Measurements from ENCODE around the gene ABCC11.
"Not testable (repeated sequence)": the region's sequence is repeated elsewhere in the genome, so short reads cannot be mapped to it uniquely, and the experiment has no call there.

The ABCC11 gene

DNA sequence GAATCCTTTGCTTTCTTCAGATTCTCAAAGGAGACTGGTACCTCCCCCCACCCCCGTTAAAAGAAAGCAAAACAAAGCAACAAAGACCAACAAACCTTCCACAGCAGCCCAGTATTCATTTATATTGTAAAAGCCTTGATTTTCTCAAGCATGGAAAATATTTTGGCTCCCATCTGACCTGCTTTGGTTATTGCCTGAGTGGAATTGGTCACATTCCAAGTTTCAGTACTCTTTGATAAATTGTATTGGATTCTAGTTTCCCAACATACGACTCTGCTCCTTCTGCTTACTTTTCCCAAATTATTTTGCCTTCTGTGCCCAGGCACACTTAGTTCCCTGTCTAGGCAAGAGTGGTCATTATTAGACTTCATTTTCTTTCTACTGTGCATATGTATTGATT is 1.3 kb downstream of the ABCC11 start:
- DNase-seq (ENCODE audit: low read depth in 2 of 2), result no peak

DNA sequence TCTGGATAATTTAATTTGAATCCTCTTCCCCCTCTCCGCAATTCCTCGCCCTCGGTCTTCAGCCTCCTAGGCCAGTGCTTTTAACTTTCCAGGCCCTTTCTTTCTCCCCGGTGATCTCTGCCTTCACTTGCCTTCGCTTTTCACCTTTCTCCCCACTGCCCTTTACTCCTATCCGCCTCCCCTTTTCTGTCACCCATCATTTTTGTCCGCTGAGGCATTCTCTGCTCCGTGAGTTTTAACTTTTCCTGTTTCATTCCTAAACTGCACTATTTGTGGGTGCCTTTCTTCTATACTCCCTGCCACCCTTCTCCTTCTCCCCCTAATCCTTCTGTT is 2.5 kb downstream of the ABCC11 start:
- no peak for DNase-seq (ENCODE audit: low read depth in 2 of 2)

DNA sequence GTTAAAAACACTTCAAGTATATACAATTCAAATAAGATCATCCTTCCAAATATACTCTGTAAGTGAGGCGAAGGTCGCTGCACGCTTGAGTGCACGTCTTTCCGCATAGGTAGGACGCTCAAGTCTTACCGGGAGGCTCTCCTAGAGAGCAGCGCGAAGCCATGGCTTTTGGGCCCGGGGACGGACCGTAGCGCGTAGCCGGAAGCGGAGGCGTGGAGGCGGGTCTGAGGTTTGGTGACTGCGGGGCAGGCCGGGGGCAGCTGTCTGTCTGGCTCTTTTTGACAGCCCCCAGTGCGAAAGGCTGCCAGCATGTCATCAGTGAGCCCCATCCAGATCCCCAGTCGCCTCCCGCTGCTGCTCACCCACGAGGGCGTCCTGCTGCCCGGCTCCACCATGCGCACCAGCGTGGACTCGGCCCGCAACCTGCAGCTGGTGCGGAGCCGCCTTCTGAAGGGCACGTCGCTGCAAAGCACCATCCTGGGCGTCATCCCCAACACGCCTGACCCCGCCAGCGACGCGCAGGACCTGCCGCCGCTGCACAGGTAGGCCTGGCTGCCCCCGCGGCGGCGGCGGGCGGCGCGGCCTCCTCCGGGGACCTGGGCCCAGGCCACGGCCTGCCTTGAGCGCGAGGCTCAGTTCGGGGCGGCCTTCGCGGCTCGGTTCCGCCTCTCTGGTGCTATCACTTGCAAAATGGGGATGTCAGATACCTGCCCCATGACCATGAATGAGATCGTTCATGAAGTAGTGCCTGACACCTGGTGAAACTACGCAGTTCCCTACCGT is 3.1 kb downstream of the ABCC11 start, which contains the start of gene LONP2:
TSS of gene LONP2 (plus strand) at position 221 of the 783 bp plus-strand sequence. CDS start at position 310, 89 bp downstream.
- DNase-seq (ENCODE audit: low read depth in 2 of 2), result peak; percentile 83 to 88

DNA sequence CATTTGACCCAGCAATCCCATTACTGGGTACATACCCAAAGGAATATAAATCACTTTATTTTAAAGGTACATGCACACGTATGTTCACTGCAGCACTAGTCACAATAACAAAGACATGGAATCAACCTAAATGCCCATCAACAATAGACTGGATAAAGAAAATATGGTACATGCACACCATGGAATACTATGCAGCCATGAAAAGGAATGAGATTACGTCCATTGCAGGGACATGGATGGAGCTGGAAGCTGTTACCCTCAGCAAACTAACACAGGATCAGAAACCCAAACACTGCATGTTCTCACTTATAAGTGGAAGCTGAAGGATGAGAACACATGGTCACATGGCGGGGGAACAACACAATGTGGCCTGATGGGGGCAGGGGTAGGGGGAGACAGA is 7.2 kb downstream of the ABCC11 start:
- not testable (repeated sequence) for DNase-seq (ENCODE audit: low read depth in 2 of 2)

DNA sequence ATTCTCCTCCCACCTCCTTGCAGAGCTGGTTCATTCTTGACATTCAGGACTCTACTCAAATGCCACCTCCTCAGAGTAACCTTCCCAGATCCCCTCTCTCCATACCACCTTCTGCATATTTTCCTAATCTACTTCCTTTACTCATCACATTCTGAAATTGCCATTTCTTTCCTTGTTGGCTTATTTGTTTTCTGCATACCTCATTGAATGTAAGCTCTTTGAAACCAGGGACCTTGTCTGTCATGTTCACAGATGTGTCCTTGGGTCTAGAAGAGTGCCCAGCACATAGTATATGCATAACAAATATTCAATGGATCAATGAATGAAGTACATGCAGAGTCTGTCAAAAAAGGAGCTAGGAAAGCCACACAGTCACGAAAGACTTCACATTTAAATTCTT is 11.1 kb downstream of the ABCC11 start:
- DNase-seq (ENCODE audit: low read depth in 2 of 2), result no peak

DNA sequence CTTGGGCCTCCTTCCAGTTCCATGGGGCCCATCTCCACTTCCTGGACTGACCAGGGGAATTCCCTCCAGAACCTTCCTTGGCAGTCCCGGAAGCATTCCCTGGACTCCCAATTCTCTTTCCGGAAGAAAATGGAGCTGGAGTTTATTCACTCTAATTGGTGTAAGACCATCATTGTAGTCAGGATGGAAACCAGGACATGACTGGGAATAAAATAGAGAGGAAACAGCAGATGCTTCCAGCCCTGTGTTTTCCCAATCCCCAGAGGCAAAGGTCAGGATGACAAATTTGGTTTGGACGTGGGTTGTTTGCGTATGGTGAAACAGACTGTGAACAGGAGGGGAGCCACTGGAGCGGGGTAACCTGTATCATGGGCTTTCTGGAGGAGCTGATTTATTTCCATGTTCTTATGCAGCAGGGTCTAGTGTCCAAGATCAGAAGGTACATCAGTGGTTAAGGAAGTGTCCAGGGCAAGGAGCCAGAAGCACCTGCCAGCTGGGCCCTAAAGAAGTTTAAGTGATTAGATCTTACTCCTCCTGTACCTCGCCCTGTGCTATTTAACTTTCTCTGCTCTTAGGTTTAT is 11.7 kb downstream of the ABCC11 start:
- no peak for DNase-seq (ENCODE audit: low read depth in 2 of 2)

DNA sequence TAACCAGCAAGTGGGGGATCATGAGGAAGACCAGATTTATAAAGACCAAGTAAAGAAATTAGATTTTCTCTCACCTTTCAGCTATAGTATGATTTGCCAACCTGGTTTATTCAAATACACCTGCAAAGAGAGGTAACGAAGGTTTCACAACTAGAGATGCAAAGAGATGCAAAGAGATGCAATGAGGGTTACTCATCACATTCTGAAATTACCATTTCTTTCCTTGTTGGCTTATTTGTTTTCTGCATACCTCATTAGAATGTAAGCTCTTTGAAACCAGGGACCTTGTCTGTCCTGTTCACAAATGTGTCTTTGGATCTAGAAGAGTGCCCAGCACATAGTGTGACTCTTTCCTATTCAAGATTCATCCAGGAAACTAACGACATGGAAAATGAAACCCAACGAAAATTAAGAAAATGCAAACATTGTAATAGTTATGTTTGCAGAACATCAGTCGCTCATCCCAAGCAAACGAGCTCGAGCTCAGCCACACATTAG is 12.2 kb downstream of the ABCC11 start:
- no peak for DNase-seq (ENCODE audit: low read depth in 2 of 2)

DNA sequence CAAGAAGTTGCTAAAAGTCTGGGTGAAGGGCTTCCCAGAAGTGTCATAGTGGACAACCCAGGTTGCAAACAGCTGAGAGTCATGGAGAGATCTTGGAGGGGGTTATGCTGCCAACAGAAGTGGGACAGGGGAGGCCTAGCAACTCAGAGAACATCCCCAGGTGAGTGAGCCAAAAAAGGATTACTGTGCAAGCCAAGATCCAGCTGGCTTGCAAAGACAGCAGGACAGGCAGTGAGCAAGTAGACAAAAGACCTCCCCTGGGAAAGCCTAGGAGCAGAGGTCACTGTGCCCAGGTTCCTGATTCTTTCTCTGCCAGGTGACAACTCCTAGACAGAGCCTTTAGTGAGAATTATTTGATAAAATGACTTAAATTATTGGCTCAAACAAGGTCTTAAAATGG is 12.7 kb downstream of the ABCC11 start:
- no peak for DNase-seq (ENCODE audit: low read depth in 2 of 2)

DNA sequence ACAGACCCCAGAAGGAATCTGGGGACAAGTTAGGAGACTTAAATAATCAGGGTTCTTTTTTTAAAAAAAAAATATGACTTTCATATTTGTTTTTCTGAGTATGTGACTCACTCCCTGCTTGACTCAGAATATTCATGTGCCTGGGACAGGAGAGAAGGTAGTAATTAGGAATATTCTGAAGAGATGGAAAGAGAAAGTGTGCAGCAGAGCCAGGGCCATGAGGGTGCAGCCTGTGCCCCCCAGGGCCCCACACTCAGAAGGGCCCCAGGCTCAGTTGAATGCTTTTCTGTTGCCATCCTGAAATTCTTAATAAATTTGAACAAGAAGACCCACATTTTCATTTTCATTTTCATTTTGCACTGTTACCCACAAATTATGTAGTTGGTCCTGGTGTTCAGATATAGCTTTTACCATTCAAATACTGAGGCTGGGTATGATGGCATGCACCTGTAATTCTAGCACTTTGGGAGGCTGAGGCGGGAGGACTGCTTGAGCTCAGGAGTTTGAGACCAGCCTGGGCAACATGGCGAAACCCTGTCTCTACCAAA is 14.8 kb downstream of the ABCC11 start:
- DNase-seq (ENCODE audit: low read depth in 2 of 2), result no peak

DNA sequence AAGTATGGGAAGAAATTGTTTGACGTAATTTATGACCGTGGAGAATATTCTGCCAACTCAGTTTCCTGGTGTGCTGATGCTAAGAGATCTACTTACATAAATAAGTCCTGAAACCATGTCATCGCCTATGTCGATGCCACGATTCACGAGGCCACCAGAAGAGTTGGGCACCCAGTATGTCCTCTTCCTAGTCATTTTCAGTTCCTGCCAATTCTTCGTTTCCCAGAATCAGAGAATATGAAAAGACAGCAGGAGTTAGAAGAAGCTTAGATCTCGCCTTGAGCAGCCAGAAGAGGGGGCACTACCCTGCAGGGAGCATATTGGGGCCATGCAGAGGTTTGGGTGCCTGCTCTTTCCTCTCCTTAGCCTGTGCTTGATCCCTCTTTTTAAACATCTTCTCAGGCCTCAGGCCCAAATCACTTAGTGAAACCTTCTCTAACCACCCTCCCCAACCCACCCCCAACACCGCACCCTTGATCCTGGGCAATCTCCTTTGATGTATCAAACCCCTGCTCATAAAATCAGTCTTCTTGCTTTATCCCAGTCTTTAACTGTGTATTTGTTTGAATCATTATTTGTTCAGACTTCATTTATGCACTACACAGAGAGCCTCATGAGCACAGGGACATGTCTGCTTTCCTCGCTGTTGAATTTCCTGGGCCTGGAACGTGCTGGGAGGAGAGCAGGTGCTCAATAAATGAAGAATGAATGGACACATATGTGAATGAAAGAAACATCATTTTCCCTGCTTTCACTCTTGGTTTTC is 15.4 kb downstream of the ABCC11 start:
- DNase-seq (ENCODE audit: low read depth in 2 of 2), result no peak

DNA sequence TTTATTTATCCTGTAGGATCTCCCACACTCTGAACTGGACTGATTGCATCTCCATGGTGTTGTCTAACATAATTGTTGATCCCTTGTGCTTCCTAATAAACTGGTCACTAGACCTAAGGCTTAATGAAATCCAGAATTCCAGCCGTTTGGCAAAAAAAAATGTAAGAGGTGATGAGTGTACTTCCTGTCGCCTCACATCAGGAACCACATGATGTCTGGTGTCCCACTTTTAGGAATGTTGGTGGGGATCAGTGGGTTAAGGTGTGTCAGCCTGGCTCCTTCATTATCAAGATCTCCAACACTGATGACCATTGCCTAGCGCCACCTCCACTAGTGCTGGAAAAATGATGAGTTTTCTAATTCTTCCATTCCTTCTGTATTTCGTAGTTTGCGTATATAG is 21.9 kb downstream of the ABCC11 start:
- no peak for DNase-seq (ENCODE audit: low read depth in 2 of 2)

DNA sequence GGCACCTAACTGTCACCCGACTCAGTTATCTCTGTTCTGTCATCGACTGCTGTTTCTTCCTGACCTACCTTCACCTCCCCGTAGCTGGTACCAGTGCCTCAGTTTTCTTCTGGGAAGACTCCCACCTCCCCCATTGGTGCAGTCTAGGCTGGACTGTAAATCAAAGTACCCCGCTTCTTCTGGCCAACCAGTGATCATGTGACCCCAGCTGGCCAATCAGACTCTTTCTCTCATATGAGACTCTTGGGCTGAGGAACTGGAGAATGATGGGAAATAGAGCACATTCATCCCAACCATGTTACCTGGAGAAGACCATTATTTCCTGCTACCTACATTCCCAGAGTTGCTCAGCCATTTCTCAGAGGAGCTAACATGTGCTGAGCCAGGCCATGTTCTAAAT is 23.8 kb downstream of the ABCC11 start:
- no peak for DNase-seq (ENCODE audit: low read depth in 2 of 2)

DNA sequence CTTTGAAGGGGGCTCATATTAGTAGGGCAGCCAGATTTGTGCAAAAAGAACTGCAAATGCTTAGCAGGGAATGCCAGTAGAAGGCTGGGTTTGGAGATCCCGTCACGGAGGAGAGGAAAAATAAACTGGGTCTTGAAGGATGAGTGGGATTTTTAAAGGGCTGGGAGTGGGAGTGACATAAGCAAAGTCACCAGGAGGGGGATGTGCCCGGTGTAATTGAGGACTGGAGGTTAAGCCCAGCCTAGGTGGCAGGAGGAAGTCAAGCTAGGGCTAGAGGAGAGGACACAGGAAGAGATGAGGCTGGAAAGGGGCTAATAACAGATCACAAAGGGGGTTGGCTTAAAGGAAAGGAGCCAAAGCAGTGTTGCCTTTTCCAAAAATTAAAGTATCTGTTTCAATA is 26.4 kb downstream of the ABCC11 start:
- DNase-seq (ENCODE audit: low read depth in 2 of 2), result no peak

DNA sequence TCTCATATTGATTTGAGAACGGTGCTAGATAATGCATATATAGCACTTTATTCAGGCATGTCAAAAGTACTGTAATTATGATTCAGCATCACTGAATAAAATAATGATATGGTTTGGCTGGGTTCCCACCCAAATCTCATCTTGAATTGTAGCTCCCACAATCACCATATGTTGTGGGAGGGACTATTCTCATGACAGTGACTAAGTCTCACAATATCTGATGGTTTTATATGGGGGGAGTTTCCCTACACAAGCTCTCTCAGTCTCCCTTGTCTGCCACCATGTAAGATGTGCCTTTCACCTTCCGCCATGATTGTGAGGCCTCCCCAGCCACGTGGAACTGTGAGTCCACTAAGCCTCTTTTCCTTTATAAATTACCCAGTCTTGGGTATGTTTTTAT is 28.9 kb downstream of the ABCC11 start:
- no peak for DNase-seq (ENCODE audit: low read depth in 2 of 2)

DNA sequence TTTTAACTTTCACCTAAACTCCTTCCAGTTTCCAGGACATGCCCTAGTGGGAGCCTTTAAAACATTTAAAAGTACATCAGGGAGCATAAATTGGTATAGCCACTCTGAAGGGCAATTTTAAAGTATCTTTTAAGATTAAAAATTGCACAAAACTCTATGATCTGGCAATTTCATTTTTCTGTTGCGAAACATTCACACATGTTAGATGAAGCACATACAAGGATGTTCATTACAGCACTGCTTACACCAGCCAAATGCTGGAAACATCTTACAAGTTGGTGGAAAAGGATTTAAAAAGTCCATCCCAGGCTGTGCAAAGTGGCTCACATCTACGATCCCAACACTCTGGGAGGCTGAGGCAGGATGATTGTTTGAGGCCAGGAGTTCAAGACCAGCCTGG is 29.6 kb downstream of the ABCC11 start:
- no peak for DNase-seq (ENCODE audit: low read depth in 2 of 2)

DNA sequence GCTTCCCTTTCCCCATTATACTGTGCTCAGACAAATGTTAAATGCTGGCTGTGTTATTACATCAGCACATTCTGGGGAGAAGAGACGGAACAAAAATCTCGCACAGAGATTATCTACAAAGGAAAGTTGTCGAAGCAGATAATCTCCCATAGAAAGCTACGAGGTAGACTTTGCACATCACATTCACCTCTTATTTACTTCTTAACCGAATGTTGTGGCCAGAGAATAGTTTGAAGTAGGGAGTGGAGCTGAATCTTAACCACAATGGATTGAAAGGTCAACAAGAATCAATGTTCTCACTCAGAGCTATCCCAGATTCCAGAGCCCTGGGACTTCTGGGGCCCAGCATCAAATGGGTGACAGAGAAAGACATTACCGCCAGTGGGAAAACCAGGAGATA is 31.6 kb downstream of the ABCC11 start:
- DNase-seq (ENCODE audit: low read depth in 2 of 2), result no peak

DNA sequence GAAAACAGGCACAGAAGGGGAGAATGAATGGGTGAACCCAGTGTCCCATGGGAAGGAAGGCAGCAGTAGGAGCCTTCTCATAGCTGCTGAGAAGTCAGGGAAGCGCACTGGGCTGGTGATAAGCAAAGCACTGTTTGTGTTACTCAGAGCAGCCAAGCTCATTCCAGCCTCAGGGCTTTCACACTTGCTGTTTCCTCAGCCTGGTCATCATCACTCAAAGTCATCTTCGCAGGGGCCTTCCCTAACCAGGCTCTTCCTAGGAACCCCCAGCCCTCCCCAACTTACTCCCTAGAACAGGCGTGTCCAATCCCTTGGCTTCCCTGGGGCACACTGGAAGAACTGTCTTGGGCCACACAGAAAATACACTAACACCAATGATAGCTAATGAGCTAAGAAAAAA is 35.3 kb downstream of the ABCC11 start:
- no peak for DNase-seq (ENCODE audit: low read depth in 2 of 2)

DNA sequence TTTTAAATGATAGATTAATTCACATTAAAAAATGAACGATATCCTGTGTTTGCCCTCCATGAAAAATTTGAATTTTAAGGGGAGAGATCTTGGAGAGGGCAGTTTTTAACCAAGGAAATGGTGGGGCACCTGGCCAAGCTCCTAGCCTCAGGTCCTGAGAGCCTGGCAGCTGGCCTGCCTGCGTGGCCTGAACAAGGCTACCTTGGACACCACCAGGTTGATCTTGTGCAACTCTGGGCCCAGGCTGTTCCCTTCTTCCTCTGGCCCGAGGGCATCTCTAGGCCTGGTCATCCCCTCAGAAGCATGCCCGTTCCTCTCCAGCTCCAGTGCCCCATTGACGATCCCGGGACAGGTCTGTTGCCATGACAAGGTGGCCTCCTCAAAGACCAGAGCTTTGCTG is 36.6 kb downstream of the ABCC11 start:
- no peak for DNase-seq (ENCODE audit: low read depth in 2 of 2)

DNA sequence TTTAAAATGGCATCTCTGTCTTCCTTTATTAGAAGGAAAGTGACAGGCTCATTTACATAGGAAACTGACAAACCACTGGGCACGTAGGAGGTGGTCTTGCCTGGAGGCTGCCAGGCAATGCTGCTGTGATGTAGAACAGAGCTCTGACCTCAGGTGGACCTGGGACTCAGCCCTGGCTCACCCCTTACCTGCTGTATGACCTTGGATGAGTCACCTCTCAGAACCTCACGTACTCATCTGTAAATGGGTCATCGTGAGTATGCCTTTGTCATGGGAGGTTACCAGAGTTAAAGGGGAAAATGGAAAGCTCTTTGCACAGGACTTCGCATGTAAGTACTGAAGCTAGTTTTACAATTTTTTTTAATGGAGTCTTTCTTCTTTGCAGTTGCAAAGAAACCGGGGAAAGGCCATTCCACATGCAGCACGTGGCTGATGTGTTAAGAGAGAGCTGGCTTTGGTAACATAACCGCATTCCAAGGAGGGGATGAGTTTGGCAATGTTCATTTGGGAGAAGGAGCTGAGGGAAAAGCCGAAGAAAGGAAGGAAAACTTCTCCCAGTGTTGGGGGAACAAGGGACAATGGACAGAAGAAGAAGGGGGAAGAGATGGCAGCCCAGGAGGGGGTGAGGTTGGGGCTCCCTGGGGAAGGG is 40.6 kb downstream of the ABCC11 start:
- DNase-seq (ENCODE audit: low read depth in 2 of 2), result no peak

DNA sequence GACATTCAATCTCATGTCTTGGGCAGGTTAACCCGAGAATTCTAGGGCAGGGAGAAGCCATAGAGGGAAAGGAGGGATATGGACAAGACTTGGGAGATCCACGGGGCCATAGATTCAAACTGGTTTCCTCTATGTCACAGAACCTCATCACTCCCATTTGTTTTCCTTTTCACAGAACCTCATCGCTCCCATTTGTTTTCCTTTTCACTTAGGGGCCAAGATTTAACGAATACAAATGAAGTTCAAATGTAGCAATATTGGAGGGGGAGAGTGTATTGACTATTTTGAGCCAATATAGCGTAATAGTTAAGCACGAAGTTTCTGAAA is 42.6 kb downstream of the ABCC11 start:
- DNase-seq (ENCODE audit: low read depth in 2 of 2), result no peak

DNA sequence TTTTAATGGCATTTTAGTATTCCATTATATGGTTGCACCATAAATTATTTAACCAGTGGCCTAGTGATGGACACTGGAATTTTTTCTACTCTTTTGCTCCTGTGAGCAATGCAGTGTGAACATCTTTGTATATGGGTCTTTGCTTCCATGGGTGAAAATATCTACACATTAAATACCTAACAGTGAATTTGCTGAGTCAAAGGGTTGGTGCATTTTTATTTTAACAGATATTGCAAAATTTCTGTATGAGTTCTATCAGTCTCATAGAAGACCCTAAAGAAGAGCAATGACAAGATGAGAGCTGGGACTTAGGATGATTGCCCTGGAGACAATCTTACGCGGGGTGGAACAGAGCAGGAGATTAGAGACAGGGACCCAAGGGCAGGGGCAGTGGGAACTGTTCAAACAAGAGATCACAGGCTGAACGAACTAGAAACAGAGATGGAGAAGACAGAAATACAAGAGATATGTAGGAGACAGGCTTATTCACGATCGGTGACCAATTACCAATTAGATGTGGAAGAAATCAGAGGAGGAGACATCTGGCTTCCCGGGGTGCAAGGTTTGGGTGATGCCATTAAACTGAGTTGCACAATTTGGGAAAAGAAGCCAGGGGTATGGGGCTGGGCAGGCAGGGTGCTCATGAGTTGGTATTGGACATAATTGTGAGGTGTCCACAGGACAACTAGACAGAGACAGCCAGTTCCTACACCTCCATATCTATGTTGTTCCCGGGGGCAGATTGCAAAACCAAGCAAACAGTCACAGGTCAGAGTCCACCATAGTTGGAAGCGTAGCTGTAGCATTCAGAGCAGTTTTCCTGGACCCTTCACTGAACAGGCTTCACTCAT is 43.1 kb downstream of the ABCC11 start:
- DNase-seq (ENCODE audit: low read depth in 2 of 2), result no peak

All from stimulated activated CD8-positive, alpha-beta memory T cell treated with anti-CD3 and anti-CD28 coated beads, Interleukin-15, amount 100 ng/mL, for 4 hours (primary cell).